C1 segment of cervical spinal cord (tissue), 14 donors: Measurements from ENCODE around the gene TEX28.
"Not testable (repeated sequence)": the region's sequence is repeated elsewhere in the genome, so short reads cannot be mapped to it uniquely, and the experiment has no call there.

Experiments
- DNase-seq, 14 donors: peaks; one replicate each; lab custom pipeline; 2025; lab: John Stamatoyannopoulos, UW

TEX28 gene, protein sequence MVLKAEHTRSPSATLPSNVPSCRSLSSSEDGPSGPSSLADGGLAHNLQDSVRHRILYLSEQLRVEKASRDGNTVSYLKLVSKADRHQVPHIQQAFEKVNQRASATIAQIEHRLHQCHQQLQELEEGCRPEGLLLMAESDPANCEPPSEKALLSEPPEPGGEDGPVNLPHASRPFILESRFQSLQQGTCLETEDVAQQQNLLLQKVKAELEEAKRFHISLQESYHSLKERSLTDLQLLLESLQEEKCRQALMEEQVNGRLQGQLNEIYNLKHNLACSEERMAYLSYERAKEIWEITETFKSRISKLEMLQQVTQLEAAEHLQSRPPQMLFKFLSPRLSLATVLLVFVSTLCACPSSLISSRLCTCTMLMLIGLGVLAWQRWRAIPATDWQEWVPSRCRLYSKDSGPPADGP

GRCh38 chrX:154294791-154295574 lies at the start of gene TEX28:
Gene TEX28 (minus strand): TSS chrX:154295124. CDS start chrX:154292117, 3,007 bp downstream.
- DNase-seq: no peak

DNA sequence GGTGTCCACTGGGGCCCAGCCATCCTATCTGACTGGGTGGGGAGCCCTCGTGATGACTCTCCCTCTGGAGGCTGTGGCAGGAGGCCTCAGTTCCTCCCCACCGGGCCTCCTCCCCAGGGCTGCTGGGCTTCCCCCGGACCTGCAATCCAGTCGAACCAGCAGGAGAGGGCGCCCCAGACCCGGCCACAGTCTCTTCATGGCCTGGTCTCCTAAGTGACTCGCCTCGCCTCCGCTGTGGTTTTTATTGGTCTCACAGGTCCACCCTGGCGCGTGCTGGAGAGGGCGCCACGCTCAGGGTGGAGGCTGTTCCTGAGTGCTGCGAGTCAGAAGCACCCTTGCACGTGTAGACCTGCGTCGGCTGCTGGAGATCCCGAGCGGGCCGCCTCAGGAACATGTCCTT lies 48.7 kb upstream of the TEX28 start:
- not testable (repeated sequence) for DNase-seq

DNA sequence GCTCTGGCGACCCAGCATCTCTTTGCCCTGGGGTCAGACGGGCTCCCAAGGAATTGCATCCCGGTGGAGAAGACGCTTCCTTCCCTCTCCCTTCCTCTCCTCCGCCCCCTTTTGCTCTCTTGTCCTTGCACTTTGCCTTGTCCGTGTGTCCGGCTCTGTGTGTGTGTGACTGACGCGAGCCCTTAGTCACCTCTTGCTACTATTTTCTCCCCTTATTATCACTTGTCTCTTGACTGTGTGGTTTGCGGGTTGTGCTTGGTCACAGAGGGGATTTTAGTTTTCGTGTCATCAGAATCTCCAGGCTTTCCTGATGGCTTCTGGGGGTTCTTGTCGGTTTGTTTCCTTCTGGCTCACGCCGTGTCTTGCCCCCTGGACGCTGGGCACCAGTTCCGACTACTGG lies 48.1 kb upstream of the TEX28 start:
- not testable (repeated sequence) for DNase-seq

- DNase-seq: not testable (repeated sequence)
Measured at GRCh38 chrX:154341399-154342298, 46.7 kb upstream of the TEX28 start.

DNA sequence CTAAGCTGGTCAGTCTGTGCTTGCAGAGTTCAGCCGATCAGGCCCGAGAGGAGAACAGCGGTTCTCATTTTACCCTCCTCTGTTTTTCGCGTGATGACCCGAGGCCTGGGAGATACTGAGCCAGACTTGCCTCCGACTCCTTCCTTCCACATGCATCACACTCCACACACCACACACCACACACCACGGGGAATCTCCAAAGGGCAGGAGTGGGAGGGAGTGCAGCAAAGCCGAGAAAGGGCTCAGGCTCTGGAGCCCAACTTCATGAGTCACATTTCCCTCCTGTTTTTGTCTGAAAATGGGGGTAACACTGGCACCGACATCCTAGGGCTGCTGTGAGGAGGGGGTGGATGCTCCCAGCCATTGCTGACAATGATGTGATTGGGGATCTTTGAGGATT lies 39.6 kb upstream of the TEX28 start:
- no peak for DNase-seq

DNA sequence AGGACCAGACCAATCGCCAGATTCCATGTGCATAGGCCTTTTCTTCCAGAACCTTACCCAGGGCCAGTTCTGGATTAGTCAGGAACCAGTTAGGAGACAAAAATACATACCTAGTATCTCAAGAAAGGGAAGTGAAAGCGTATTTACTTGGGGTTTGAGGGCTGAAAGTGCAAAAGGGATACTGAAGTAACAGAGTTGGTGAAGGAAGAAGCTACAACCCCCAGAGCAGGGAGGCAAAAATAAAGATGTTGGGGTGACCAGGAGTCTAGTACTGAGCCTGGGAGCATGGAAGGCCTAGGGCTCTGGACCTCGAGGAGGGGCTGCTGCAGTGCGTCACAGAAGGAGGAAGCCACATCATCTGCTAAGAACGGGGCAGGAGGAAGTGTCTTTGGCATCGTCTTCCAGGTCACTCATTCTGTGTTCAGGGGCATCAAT lies 38.9 kb upstream of the TEX28 start:
- no peak for DNase-seq

GRCh38 chrX:154333116-154333515 lies 38.2 kb upstream of the TEX28 start:
- DNase-seq: no peak

- DNase-seq: no peak
Measured at GRCh38 chrX:154332561-154332960, 37.6 kb upstream of the TEX28 start.

- DNase-seq: no peak
Measured at GRCh38 chrX:154329294-154329693, 34.4 kb upstream of the TEX28 start.

- no peak for DNase-seq
Measured at GRCh38 chrX:154328646-154329045, 33.7 kb upstream of the TEX28 start.

DNA sequence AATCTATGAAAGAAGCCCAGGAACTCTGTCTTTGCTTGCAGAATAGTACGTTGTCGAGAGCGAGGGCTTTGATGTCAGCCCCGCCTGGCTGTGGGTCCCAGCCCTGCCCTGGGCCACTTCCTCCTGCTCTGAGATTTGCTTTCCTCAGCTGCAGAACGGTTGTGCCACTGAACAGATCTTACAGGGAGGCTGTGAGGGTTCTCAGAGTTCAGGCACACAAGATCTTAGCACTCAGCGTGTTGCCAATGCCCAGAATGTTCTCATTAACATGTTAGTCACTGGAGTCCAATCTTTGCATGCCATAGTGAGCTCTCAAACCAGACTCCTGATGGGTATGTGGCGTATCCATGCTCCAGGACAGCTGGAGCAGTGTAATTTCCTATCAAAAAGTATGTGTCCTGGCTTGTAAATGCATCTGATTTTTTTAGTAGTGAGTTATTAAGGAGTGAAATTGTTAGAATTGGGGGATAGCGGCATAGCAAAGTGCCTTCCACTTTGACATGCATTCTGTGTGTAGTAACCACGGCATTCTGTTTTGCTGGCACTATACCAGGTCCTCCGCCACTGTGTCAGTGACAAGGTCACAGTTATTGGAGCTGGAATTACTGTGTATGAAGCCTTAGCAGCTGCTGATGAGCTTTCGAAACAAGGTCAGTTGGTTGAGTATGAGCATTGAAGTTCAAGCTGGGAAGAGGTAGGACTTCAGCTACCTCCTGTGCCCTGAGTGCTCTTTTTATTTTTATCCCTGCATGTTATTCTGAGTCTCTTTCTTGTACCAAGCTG lies 32.3 kb upstream of the TEX28 start:
- no peak for DNase-seq

GRCh38 chrX:154325541-154325940 lies 30.6 kb upstream of the TEX28 start:
- no peak for DNase-seq

- DNase-seq: no peak
Measured at GRCh38 chrX:154323537-154323936, 28.6 kb upstream of the TEX28 start.

DNA sequence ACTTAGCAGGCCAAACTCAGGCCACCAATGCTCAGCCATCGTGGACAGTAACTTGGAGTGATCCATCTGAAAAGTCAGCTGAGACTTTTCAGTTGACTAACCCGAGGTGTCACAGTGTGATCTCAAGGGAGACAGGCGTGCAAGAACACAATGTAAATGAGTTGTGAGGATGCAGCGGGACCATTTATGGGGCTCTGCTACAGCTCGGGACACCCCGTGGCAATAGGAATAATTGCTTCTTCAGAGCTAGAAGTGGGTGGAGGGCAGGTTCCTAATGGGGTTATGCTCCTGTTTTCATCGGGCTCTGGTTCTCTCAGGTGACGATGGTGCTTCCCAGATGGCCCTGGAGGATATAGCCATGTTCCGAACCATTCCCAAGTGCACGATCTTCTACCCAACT lies 28.0 kb upstream of the TEX28 start:
- no peak for DNase-seq

DNA sequence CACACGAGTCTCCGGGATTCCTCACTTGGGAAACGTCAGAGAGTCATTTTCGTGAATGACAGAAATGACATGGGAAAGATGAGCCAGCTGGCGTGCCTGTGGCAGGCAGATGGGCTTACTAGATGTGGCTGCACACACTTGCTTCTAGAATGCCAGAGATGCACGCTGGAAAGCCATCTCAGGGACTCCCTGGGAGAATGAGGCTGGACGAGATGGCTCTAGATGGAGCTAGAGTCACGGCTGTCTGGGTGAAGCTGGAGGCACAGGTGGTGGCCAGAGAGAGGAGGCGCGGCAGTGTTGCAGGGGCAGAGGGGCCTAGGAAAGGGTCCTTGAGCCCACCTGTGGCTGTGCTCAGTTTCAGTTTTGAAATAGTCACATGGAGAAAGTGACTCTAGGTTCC lies 26.7 kb upstream of the TEX28 start:
- no peak for DNase-seq

DNA sequence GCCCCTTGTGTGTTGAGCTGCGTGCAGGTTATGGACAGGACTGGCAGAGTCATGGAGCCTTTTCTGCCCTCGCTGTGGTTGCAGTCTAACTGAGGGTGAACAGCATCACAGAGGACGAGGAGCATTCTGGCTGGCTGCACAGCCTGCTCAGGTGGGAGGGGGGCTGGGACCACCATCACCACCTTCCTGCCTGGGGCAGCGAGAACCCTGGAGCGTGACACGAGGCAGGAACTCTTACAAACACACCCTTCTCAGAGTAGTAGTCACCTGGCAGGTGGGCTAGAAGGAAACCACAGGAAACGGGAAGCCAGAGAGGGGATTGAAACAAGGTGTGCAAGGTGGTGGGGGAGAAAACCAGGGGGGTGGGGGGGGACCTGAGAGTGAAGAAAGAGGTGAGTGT lies 26.2 kb upstream of the TEX28 start:
- no peak for DNase-seq

DNA sequence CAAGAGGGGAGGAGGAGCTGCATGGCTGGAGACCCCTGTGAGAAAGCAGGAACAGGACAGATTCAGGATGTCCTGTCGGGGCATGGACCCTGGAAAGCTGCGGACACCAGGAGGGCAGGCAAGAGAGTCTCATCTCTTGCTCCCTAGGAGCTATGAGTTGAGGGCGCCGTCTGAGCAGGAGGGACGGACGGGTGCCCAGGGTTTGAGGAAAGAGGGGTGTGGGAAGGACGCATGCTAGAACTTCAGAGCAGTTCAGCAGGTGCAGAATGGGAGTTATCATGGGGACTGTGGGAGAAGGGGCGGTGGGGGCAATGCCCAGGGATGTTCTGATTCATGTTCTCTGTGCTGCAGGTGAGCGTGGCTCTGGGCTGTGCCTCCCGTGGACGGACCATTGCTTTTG lies 25.5 kb upstream of the TEX28 start:
- DNase-seq: no peak

DNA sequence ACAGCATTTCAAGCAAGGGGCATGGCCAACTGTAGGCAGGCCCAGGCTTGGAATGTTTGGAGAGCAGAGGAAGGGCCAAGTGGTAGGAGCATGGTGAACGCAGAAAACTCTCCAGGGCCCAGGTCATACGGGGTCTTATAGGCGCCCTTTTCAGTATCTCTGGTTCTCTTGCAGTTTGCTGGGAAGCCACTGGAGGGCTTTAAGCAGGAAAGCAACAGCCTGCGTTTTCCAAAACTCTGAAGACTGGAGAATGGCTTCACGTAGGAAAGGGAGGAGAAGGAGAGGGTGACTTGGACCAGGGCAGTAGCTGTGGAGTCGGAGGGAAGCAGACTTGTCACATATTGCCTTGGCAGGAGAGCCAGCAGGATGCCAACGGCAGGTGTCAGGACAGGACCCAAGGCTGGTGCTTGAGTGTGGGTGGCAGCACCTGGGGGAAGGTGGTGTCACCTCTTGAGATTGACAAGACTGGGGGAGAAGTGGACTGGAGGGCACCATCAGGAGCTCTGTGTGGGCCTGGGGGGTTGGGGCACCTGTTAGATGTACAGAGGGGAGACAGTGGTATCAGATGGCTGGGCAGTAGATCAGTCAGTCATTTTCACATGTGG lies 22.6 kb upstream of the TEX28 start:
- DNase-seq: no peak

GRCh38 chrX:154315416-154315815 lies 20.5 kb upstream of the TEX28 start:
- no peak for DNase-seq

GRCh38 chrX:154313147-154313546 lies 18.2 kb upstream of the TEX28 start:
- no peak for DNase-seq

DNA sequence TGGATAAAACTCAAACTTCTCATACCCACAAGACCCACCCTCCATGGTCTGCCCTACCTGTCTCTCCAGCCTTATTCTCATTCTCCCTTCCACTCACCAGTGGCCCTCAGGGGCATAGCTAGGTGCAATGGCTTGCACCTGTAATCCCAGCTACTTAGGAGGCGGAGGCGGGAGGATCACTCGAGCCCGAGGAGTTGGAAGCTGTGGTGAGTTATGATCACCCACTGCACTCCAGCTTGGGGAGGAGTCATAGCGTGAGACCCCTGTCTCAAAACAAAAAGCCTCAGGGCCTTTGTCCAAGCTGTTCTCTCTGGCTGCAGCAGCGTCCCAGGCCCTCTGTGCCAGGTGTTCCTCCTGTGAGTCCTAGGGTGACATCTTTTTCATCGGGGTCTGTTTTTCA lies 17.2 kb upstream of the TEX28 start:
- DNase-seq: no peak
